GM18867 (cell line): ENCODE measurements around the gene PTK6.
"Not testable (repeated sequence)": the region's sequence is repeated elsewhere in the genome, so short reads cannot be mapped to it uniquely, and the experiment has no call there.

Experiments used
- ATAC-seq: cut with Tn5 transposase; IDR thresholded peaks from one replicate; pipeline ENCODE4 v1.9.1; 2021; ENCODE audit warnings: mild to moderate bottlenecking, moderate library complexity; ENCODE audit not compliant: unreplicated experiment

The PTK6 gene

GRCh38 chr20:63517376-63518309 is 19.5 kb downstream of the PTK6 start:
- no peak for ATAC-seq

- ATAC-seq: not testable (repeated sequence)
These were observed 22.7 kb downstream of the PTK6 start for GRCh38 chr20:63514520-63514919.

- ATAC-seq: no peak
These were observed 24.0 kb downstream of the PTK6 start for GRCh38 chr20:63513207-63513606.

- no peak for ATAC-seq
These were observed 28.1 kb downstream of the PTK6 start for GRCh38 chr20:63509088-63509564.

GRCh38 chr20:63508072-63508768 is 29.0 kb downstream of the PTK6 start:
- no peak for ATAC-seq

- no peak for ATAC-seq
These were observed 30.0 kb downstream of the PTK6 start for GRCh38 chr20:63507083-63507743.

- no peak for ATAC-seq
These were observed 31.5 kb downstream of the PTK6 start for GRCh38 chr20:63505723-63506122.

- ATAC-seq: no peak
These were observed 31.9 kb downstream of the PTK6 start for GRCh38 chr20:63505281-63505680.

- no peak for ATAC-seq
These were observed 32.5 kb downstream of the PTK6 start for GRCh38 chr20:63504642-63505041.

- ATAC-seq: no peak
These were observed 33.7 kb downstream of the PTK6 start for GRCh38 chr20:63503524-63503923.

GRCh38 chr20:63502671-63503172 is 34.5 kb downstream of the PTK6 start:
- ATAC-seq: no peak

- no peak for ATAC-seq
These were observed 35.1 kb downstream of the PTK6 start for GRCh38 chr20:63501818-63502670.

- no peak for ATAC-seq
These were observed 36.0 kb downstream of the PTK6 start for GRCh38 chr20:63500902-63501817.

GRCh38 chr20:63500151-63500901 is 36.9 kb downstream of the PTK6 start:
- no peak for ATAC-seq

GRCh38 chr20:63499338-63499969 is 37.7 kb downstream of the PTK6 start:
- no peak for ATAC-seq

GRCh38 chr20:63498960-63499337 is 38.2 kb downstream of the PTK6 start, which contains the start of gene EEF1A2:
EEF1A2 (minus strand) TSS chr20:63499083; CDS start chr20:63497763, 1,320 bp downstream.
- ATAC-seq: no peak

- no peak for ATAC-seq
These were observed 38.9 kb downstream of the PTK6 start for GRCh38 chr20:63497946-63498935.
